Measurements from ENCODE around the gene E2F2. TPM values are rescaled to one million over a fixed set of nuclear protein-coding genes. Genes with fewer than 3 reads are reported as not detected.

E2F2 gene
- total RNA-seq, 1 donor from 2014 or later, result 0.16 TPM

GRCh38 chr1:23462766-23463165 lies 68.3 kb downstream of the E2F2 start:
- no peaks in the 10 kb centered on the region for H3K9me3 ChIP-seq (replicated peaks)
- DNase-seq, result no peak
- H3K27me3 ChIP-seq (ENCODE audit: low read depth), result no peaks in the 10 kb centered on the region
- H3K4me3 ChIP-seq, result no peak overlapping the region
- intact Hi-C loops (cut with micrococcal nuclease), result no loop called here
- H3K36me3 ChIP-seq, result no peaks in the 10 kb centered on the region
- no peak for TF ChIP-seq CTCF (IDR thresholded peaks at IDR 0.05; ENCODE audit: borderline replicate concordance)
- no peak overlapping the region for H3K27ac ChIP-seq (replicated peaks)
- peaks cover 8% of the 10 kb centered on the region for H3K4me1 ChIP-seq

- H3K27ac ChIP-seq (replicated peaks), result no peak overlapping the region
- H3K4me3 ChIP-seq, result no peak overlapping the region
- no peak for TF ChIP-seq CTCF (IDR thresholded peaks at IDR 0.05; ENCODE audit: borderline replicate concordance)
- no peaks in the 10 kb centered on the region for H3K27me3 ChIP-seq (ENCODE audit: low read depth)
- no peaks in the 10 kb centered on the region for H3K36me3 ChIP-seq
- no peak for DNase-seq
- intact Hi-C loops (cut with micrococcal nuclease), result no loop called here
- no peaks in the 10 kb centered on the region for H3K9me3 ChIP-seq (replicated peaks)
- H3K4me1 ChIP-seq, result peaks cover 11% of the 10 kb centered on the region
Measured at GRCh38 chr1:23461050-23461449, 70.0 kb downstream of the E2F2 start.

GRCh38 chr1:23460519-23460918 lies 70.5 kb downstream of the E2F2 start:
- Histone ChIP-seq H3K4me3 (no peak overlapping the region), H3K9me3 (replicated peaks) (no peaks in the 10 kb centered on the region), H3K27me3 (ENCODE audit: low read depth) (no peaks in the 10 kb centered on the region), H3K36me3 (peaks cover 5% of the 10 kb centered on the region), H3K4me1 (peaks cover 11% of the 10 kb centered on the region), H3K27ac (replicated peaks) (no peak overlapping the region)
- intact Hi-C loops (cut with micrococcal nuclease), result no loop called here
- no peak for TF ChIP-seq CTCF (IDR thresholded peaks at IDR 0.05; ENCODE audit: borderline replicate concordance)
- DNase-seq, result no peak

- no peak for TF ChIP-seq CTCF (IDR thresholded peaks at IDR 0.05; ENCODE audit: borderline replicate concordance)
- no peaks in the 10 kb centered on the region for H3K9me3 ChIP-seq (replicated peaks)
- H3K27me3 ChIP-seq (ENCODE audit: low read depth), result no peaks in the 10 kb centered on the region
- DNase-seq, result no peak
- peaks cover 16% of the 10 kb centered on the region for H3K36me3 ChIP-seq
- no peak overlapping the region for H3K4me3 ChIP-seq
- no peak overlapping the region for H3K27ac ChIP-seq (replicated peaks)
- intact Hi-C loops (cut with micrococcal nuclease), result no loop called here
- peaks cover 11% of the 10 kb centered on the region for H3K4me1 ChIP-seq
Measured at GRCh38 chr1:23459338-23459757, 71.7 kb downstream of the E2F2 start.

Other genes with a start within 250 kb of the E2F2 start
- 54.6 TPM for gene HNRNPR, start 186.9 kb downstream of the E2F2 start, total RNA-seq
- gene ZNF436, start 161.4 kb downstream of the E2F2 start, total RNA-seq, result 11.8 TPM
- gene TCEA3, start 106.5 kb downstream of the E2F2 start, total RNA-seq, result 78.6 TPM
- 44.4 TPM for gene ASAP3, start 47.1 kb downstream of the E2F2 start, total RNA-seq
- gene ID3, start 28.3 kb upstream of the E2F2 start, total RNA-seq, result 75.2 TPM
- gene RPL11, start 160.6 kb upstream of the E2F2 start, total RNA-seq, result 684 TPM
- 29.1 TPM for gene ELOA, start 212.2 kb upstream of the E2F2 start, total RNA-seq
- gene PITHD1, start 247.2 kb upstream of the E2F2 start, total RNA-seq, result 40.3 TPM

Measured in left ventricle myocardium inferior (tissue), 1 donor.